HCT116 (cell line): ENCODE measurements around the gene RAB33B. TPM values are rescaled to one million over a fixed set of nuclear protein-coding genes. Genes with fewer than 3 reads are reported as not detected.
A peak's percentile ranks its signal among the peaks of the same experiment; 100 is the strongest.

ENCODE experiments used
- ATAC-seq: fragments of 200-7000 bp; cut with Tn5 transposase; 2 replicates; pipeline ENCODE4 v1.9.1; 2020; ENCODE audit warnings: mild to moderate bottlenecking, moderate library complexity
- BruUV-seq: library from RNA; stranded (reverse); fragments of 400-500 nt; replicated peaks from 2 replicates; lab custom pipeline; 2021; lab: Mats Ljungman, UMichigan
- CTCF ChIA-PET: fragments of 300-600 bp; sonication (Branson Sonifier 250); formaldehyde crosslinking; loops from one replicate; lab custom pipeline; 2021; ENCODE audit warnings: antibody characterized with exemption; lab: Charles Lee
- POLR2A ChIA-PET: fragments of 300-600, 350-600 bp; sonication (Branson Sonifier 250); formaldehyde crosslinking; loops from one replicate; lab custom pipeline; 2021; ENCODE audit warnings: antibody characterized with exemption; lab: Charles Lee
- RAD21 ChIA-PET, 2 experiments: fragments of 300-600 bp; sonication (Branson Sonifier 250); formaldehyde crosslinking; loops; one replicate each; lab custom pipeline; 2023; ENCODE audit warnings: low total read pairs in 2 of 2; ENCODE audit not compliant: uncharacterized antibody in 2 of 2, unreplicated experiment in 2 of 2, low non-redundant PET in 1 of 2; lab: Charles Lee
- DNase-seq: peaks from one replicate; pipeline ENCODE4 v3.0.0-alpha.2; 2010; ENCODE audit warnings: low read depth, low spot score
- H2AFZ ChIP-seq: fragments of 200-600 bp; shearing (Covaris generic), sonication (generic); 2 replicates; pipeline ENCODE4 v1.6.1; 2017; ENCODE audit warnings: low read depth, mixed run types, mixed read lengths, antibody characterized with exemption, low read length; ENCODE audit not compliant: poor library complexity, severe bottlenecking
- H3K27ac ChIP-seq: 2 replicates; pipeline ENCODE4 v1.5.1; 2012; ENCODE audit warnings: low read depth, low read length
- H3K27me3 ChIP-seq: fragments of 200-600 bp; sonication (generic); 2 replicates; pipeline ENCODE4 v1.6.1; 2016; ENCODE audit warnings: mixed run types, low read length, mixed read lengths; ENCODE audit not compliant: insufficient read depth
- H3K36me3 ChIP-seq, 2 experiments: fragments of 200-500 bp in 1 of 2; fragments of 200-600 bp in 1 of 2; sonication (Bioruptor generic) in 1 of 2; sonication (generic) in 1 of 2; 2 replicates each; pipeline versions ENCODE4 v1.5.1 to v1.6.1; 2014 to 2016; ENCODE audit warnings: low read length in 2 of 2, inconsistent platforms in 1 of 2, mixed read lengths in 1 of 2, mixed run types in 1 of 2; ENCODE audit not compliant: insufficient read depth in 2 of 2, control insufficient read depth in 1 of 2
- H3K4me1 ChIP-seq, 2 experiments: fragments of 200-600 bp in 1 of 2; sonication (generic) in 1 of 2; 2 replicates each; pipeline versions ENCODE4 v1.5.1 to v1.6.1; 2012 to 2017; ENCODE audit warnings: low read length in 2 of 2, inconsistent platforms in 1 of 2, mild to moderate bottlenecking in 1 of 2, mixed read lengths in 1 of 2, mixed run types in 1 of 2, moderate library complexity in 1 of 2; ENCODE audit not compliant: insufficient read depth in 2 of 2, control insufficient read depth in 1 of 2
- H3K4me2 ChIP-seq: fragments of 200-600 bp; sonication (generic); 2 replicates; pipeline ENCODE4 v1.6.1; 2017; ENCODE audit warnings: mixed run types, low read length, mixed read lengths
- H3K4me3 ChIP-seq, 2 experiments: fragments of 200-600 bp in 1 of 2; sonication (generic) in 1 of 2; replicated peaks in 1 of 2; 2 replicates each; pipeline ENCODE4 v1.5.1; 2011 to 2016; ENCODE audit warnings: low read length in 2 of 2, control low read depth in 1 of 2, low read depth in 1 of 2, mild to moderate bottlenecking in 1 of 2, mixed read lengths in 1 of 2, mixed run types in 1 of 2
- H3K79me2 ChIP-seq: fragments of 200-600 bp; sonication (generic); 2 replicates; pipeline ENCODE4 v1.6.1; 2017; ENCODE audit warnings: mild to moderate bottlenecking, mixed run types, low read length, moderate library complexity, mixed read lengths; ENCODE audit not compliant: insufficient read depth
- H3K9ac ChIP-seq: fragments of 200-600 bp; sonication (generic); 2 replicates; pipeline ENCODE4 v1.6.1; 2016; ENCODE audit warnings: low read length, mixed read lengths
- H3K9me2 ChIP-seq: fragments of 200-600 bp; sonication (generic), shearing (Covaris generic); 2 replicates; pipeline ENCODE4 v1.6.1; 2017; ENCODE audit warnings: mixed run types, mild to moderate bottlenecking, moderate library complexity; ENCODE audit not compliant: insufficient read depth
- H3K9me3 ChIP-seq, 2 experiments: fragments of 200-500 bp in 1 of 2; fragments of 200-600 bp in 1 of 2; sonication (Bioruptor generic) in 1 of 2; sonication (generic) in 1 of 2; 2 replicates each; pipeline ENCODE4 v1.6.1; 2014 to 2017; ENCODE audit warnings: low read length in 2 of 2, mixed read lengths in 2 of 2, inconsistent platforms in 1 of 2, low read depth in 1 of 2, mild to moderate bottlenecking in 1 of 2, mixed run types in 1 of 2, moderate library complexity in 1 of 2; ENCODE audit not compliant: control insufficient read depth in 1 of 2, insufficient read depth in 1 of 2
- H4K20me1 ChIP-seq: fragments of 200-600 bp; sonication (generic), shearing (Covaris generic); 2 replicates; pipeline ENCODE4 v1.6.1; 2017; ENCODE audit warnings: mixed run types, mild to moderate bottlenecking, moderate library complexity; ENCODE audit not compliant: insufficient read depth
- CBX3 ChIP-seq: IDR thresholded peaks from 2 replicates; pipeline ENCODE4 v1.6.1; 2012; ENCODE audit warnings: low read depth
- CEBPB ChIP-seq: IDR thresholded peaks from 2 replicates; pipeline ENCODE4 v1.6.1; 2012; ENCODE audit warnings: low read depth
- EGR1 ChIP-seq: IDR thresholded peaks from 2 replicates; pipeline ENCODE4 v1.6.1; 2012; ENCODE audit warnings: low read depth
- EZH2phosphoT487 ChIP-seq: fragments of 200-600 bp; IDR thresholded peaks from 2 replicates; pipeline ENCODE4 v1.6.1; 2018; ENCODE audit warnings: antibody characterized with exemption, borderline replicate concordance
- JUND ChIP-seq: IDR thresholded peaks from 2 replicates; pipeline ENCODE4 v1.6.1; 2012
- POLR2A ChIP-seq: IDR thresholded peaks from 2 replicates; pipeline ENCODE4 v1.7.0; 2011; ENCODE audit warnings: borderline replicate concordance; ENCODE audit not compliant: insufficient read depth, insufficient read length; ENCODE audit errors: extremely low read depth
- RAD21 ChIP-seq: IDR thresholded peaks from 2 replicates; pipeline ENCODE4 v1.6.1; 2012; ENCODE audit warnings: low read depth, mild to moderate bottlenecking
- SIN3A ChIP-seq: IDR thresholded peaks from 2 replicates; pipeline ENCODE4 v1.6.1; 2012; ENCODE audit warnings: low read depth
- SP1 ChIP-seq: IDR thresholded peaks from 2 replicates; pipeline ENCODE4 v1.6.1; 2012; ENCODE audit warnings: low read depth
- SRF ChIP-seq: IDR thresholded peaks from 2 replicates; pipeline ENCODE4 v1.6.1; 2012; ENCODE audit warnings: low read depth
- YY1 ChIP-seq: IDR thresholded peaks from 2 replicates; pipeline ENCODE4 v1.6.1; 2011; ENCODE audit warnings: low read length, low read depth, moderate library complexity, mild to moderate bottlenecking; ENCODE audit not compliant: insufficient replicate concordance; ENCODE audit errors: extremely low read depth
- ZFX ChIP-seq: fragments of 450-650 bp; IDR thresholded peaks from 2 replicates; pipeline ENCODE4 v1.6.1; 2017
- ZNF274 ChIP-seq: fragments of 200-500 bp; sonication (Bioruptor generic); IDR thresholded peaks from 2 replicates; pipeline ENCODE4 v1.6.1; 2014; ENCODE audit warnings: mild to moderate bottlenecking, low read depth, low read length, inconsistent platforms
- intact Hi-C: fragments of 100-400 bp; cut with micrococcal nuclease; formaldehyde crosslinking; loops from 2 replicates; pipeline ENCODE4 v1.10.0; 2022
- total RNA-seq: library from RNA; stranded (reverse); gene quantifications from one replicate; pipeline ENCODE4 v1.2.1, GENCODE V29; 2021; ENCODE audit not compliant: unreplicated experiment
- TF ChIP-seq, protein P1 (sequence below), 3 experiments: fragments of 200-600 bp in 1 of 3; sonication (generic) in 1 of 3; IDR thresholded peaks in 2 of 3; conservative IDR thresholded peaks in 1 of 3; 2 replicates each; pipeline ENCODE4 v1.5.1; 2012 to 2017; ENCODE audit warnings: low read depth in 2 of 3, low read length in 2 of 3, antibody characterized with exemption in 1 of 3, borderline replicate concordance in 1 of 3, control low read depth in 1 of 3, mild to moderate bottlenecking in 1 of 3, mixed read lengths in 1 of 3, mixed run types in 1 of 3, moderate library complexity in 1 of 3; ENCODE audit not compliant: insufficient read depth in 1 of 3
- TF ChIP-seq, protein P2 (sequence below): IDR thresholded peaks from 2 replicates; pipeline ENCODE4 v1.6.1; 2012
- TF ChIP-seq, protein P3 (sequence below): IDR thresholded peaks from 2 replicates; pipeline ENCODE4 v1.6.1; 2012

RAB33B gene
- total RNA-seq, 1 experiment from 2014 or later, result 5.4 TPM

DNA sequence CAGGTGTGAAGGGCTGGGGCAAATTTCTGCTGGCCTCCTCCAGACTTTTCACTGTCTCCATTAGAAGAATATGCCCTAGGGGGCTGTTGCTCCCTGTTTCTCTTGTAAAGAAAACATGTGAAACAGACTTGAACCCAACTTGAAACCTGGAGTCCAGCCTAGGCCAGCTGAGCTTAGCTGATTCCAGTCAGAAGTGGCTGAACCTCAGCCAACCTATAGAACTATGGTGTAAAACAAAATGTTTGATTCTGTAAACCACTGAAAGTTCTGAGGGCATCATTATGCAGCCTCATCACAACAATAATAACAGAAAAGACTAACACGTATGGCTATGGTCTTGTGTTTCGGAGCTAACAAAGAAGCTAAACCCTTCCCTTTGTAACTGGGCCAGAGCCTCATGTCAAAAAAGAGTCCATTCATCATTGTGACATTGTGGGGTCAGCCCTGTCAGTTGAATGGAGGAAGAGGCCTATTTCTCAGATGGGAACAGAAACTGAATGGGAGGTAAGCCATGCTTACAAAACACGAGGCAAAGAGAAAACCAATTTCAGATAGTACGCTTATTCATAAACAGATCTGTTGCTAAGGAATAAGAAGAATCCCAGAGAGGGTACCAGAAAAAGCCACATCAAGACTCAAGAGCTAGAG, 68.0 kb downstream of the RAB33B start:
- Histone ChIP-seq H4K20me1 (no peaks in the 10 kb centered on the region), H3K9me2 (no peaks in the 10 kb centered on the region), H3K79me2 (no peaks in the 10 kb centered on the region), H3K27me3 (no peaks in the 10 kb centered on the region), H3K9ac (no peak overlapping the region), H3K9me3 (no peaks in the 10 kb centered on the region), H3K4me3 (no peak overlapping the region), H3K4me1 (no peaks in the 10 kb centered on the region), H3K36me3 (peaks cover 5 to 23% of the 10 kb centered on the region in 2 experiments; a peak in 2 of 4 replicates), H2AFZ (no peak overlapping the region), H3K4me2 (no peak overlapping the region), H3K27ac (no peak overlapping the region)
- ChIA-PET POLR2A (no interaction called here), RAD21 (no interaction called here), CTCF (interaction anchor here (0.6 kb wide), 1 partner anchor 156 kb away, joined by 3 read pairs; no protein-coding TSS in a partner anchor)
- TSS peak; percentile 3 for BruUV-seq
- no peak for TF ChIP-seq EZH2phosphoT487
- no peak for TF ChIP-seq SRF
- no peak for TF ChIP-seq SIN3A
- TF ChIP-seq ZNF274, result no peak
- TF ChIP-seq CBX3, result no peak
- no peak for TF ChIP-seq POLR2A
- TF ChIP-seq, protein P1, sequence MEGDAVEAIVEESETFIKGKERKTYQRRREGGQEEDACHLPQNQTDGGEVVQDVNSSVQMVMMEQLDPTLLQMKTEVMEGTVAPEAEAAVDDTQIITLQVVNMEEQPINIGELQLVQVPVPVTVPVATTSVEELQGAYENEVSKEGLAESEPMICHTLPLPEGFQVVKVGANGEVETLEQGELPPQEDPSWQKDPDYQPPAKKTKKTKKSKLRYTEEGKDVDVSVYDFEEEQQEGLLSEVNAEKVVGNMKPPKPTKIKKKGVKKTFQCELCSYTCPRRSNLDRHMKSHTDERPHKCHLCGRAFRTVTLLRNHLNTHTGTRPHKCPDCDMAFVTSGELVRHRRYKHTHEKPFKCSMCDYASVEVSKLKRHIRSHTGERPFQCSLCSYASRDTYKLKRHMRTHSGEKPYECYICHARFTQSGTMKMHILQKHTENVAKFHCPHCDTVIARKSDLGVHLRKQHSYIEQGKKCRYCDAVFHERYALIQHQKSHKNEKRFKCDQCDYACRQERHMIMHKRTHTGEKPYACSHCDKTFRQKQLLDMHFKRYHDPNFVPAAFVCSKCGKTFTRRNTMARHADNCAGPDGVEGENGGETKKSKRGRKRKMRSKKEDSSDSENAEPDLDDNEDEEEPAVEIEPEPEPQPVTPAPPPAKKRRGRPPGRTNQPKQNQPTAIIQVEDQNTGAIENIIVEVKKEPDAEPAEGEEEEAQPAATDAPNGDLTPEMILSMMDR (IDR thresholded peaks at IDR 0.05 in 2 of 3, conservative IDR thresholded peaks at IDR 0.05 in 1 of 3; ENCODE audit: borderline replicate concordance in 1 of 3, insufficient read depth in 1 of 3, low read depth in 2 of 3, low read length in 2 of 3), result no peak
- TF ChIP-seq, protein P2, sequence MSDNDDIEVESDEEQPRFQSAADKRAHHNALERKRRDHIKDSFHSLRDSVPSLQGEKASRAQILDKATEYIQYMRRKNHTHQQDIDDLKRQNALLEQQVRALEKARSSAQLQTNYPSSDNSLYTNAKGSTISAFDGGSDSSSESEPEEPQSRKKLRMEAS, result no peak
- no peak for TF ChIP-seq EGR1
- TF ChIP-seq SP1, result no peak
- TF ChIP-seq, protein P3, sequence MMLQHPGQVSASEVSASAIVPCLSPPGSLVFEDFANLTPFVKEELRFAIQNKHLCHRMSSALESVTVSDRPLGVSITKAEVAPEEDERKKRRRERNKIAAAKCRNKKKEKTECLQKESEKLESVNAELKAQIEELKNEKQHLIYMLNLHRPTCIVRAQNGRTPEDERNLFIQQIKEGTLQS, result no peak
- TF ChIP-seq CEBPB, result no peak
- TF ChIP-seq YY1, result no peak
- no peak for TF ChIP-seq JUND
- no peak for TF ChIP-seq ZFX
- no peak for TF ChIP-seq RAD21
- no peak for ATAC-seq
- intact Hi-C loops, result no loop called here
- DNase-seq, result no peak
